ENCODE data around the gene KCNJ9. TPM values are rescaled to one million over a fixed set of nuclear protein-coding genes. Genes with fewer than 3 reads are reported as not detected.

KCNJ9 gene
- total RNA-seq, 2 donors from 2014 or later, result not detected

DNA sequence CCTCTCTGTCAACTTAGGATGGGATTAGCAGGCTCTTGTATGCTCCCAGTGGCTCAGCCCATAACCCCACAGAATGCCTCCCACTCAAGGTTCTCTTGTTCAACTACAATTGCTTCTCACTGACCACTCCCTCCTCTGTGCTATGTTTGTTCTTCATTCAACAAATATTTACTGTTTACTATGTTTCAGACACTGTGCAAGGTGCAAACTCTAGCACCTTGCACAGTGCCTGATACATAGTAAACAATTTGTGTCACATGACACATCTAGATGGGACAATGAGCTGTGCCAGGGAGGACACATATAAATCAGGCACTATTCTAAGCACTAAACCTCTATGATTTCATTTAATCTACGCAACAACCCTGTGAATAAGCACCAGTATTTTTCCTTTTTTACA is 49.6 kb downstream of the KCNJ9 start:
- intact Hi-C loops (cut with DNase I), result no loop called here
- Histone ChIP-seq H3K4me3 (no peak overlapping the region), H3K36me3 (replicated peaks in 1 of 2; ENCODE audit: insufficient read depth in 1 of 2, low read depth in 2 of 2) (no peaks in the 10 kb centered on the region), H3K27ac (no peak overlapping the region), H3K4me1 (peaks cover 8% of the 10 kb centered on the region), H3K27me3 (no peaks in the 10 kb centered on the region), H3K9me3 (no peaks in the 10 kb centered on the region)
- no peak for TF ChIP-seq POLR2A (IDR thresholded peaks at IDR 0.05)
- TF ChIP-seq, protein P1, sequence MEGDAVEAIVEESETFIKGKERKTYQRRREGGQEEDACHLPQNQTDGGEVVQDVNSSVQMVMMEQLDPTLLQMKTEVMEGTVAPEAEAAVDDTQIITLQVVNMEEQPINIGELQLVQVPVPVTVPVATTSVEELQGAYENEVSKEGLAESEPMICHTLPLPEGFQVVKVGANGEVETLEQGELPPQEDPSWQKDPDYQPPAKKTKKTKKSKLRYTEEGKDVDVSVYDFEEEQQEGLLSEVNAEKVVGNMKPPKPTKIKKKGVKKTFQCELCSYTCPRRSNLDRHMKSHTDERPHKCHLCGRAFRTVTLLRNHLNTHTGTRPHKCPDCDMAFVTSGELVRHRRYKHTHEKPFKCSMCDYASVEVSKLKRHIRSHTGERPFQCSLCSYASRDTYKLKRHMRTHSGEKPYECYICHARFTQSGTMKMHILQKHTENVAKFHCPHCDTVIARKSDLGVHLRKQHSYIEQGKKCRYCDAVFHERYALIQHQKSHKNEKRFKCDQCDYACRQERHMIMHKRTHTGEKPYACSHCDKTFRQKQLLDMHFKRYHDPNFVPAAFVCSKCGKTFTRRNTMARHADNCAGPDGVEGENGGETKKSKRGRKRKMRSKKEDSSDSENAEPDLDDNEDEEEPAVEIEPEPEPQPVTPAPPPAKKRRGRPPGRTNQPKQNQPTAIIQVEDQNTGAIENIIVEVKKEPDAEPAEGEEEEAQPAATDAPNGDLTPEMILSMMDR (IDR thresholded peaks at IDR 0.05), result no peak
- 88 to 100% methylated on average over 1 of the region's 1 CpG for WGBS, 2 donors
- DNase-seq (no peak), ATAC-seq (no peak)

DNA sequence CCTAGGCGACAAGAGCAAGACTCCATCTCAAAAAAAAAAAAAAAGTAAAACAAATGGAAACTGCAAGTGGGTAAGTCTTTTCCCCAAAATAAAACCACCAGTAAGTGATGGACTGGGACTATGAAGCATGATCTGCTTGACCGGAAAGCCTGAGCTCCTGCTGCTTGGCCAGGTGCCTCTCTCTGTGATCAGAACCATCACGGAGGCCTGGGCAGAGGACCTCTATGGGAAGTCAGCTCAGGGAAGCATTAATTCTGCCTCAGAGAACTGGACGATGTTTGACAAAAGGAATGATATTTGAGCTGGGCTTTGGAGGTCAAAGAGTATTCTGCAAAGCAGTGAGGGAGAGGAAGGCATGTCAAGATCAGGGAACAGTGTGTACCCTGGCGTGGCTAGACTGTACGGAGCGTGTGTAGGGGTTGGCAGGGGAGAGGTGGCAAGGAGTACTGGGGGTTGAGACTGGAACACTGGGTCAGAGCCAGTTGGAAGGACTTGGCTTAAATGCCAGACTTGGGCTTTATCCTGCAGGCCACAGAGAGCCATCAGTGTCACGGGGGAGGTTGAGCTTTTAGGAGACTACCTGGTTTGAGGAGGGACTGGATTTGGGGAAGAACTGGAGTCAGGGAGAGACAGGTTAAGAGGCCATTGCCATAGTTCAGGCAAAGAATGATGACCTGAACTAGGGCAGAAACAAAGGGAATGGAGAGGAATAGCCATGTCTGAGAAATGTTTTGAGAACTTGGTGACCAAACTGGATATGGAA is 50.6 kb downstream of the KCNJ9 start:
- ATAC-seq, result peak; percentile 58

GRCh38 chr1:160133990-160134770 is 52.8 kb downstream of the KCNJ9 start:
- Histone ChIP-seq H3K4me3 (no peak overlapping the region), H3K36me3 (replicated peaks in 1 of 2; ENCODE audit: insufficient read depth in 1 of 2, low read depth in 2 of 2) (no peaks in the 10 kb centered on the region), H3K4me1 (peaks cover 8% of the 10 kb centered on the region), H3K27me3 (no peaks in the 10 kb centered on the region), H3K9me3 (no peaks in the 10 kb centered on the region), H3K27ac (no peak overlapping the region)
- WGBS, 2 donors, result 72 to 77% methylated on average over 9 of the region's 9 CpGs
- ATAC-seq (no peak), DNase-seq (no peak)
- intact Hi-C loops (cut with DNase I), result no loop called here
- TF ChIP-seq, protein P1 (IDR thresholded peaks at IDR 0.05), result no peak
- no peak for TF ChIP-seq POLR2A (IDR thresholded peaks at IDR 0.05)

More for the DNA sequence above, 50.6 kb downstream of the KCNJ9 start:
- Histone ChIP-seq H3K4me3 (no peak overlapping the region), H3K27me3 (no peaks in the 10 kb centered on the region), H3K27ac (no peak overlapping the region), H3K9me3 (no peaks in the 10 kb centered on the region), H3K4me1 (peaks cover 8% of the 10 kb centered on the region), H3K36me3 (replicated peaks in 1 of 2; ENCODE audit: insufficient read depth in 1 of 2, low read depth in 2 of 2) (no peaks in the 10 kb centered on the region)
- intact Hi-C loops (cut with DNase I), result no loop called here
- peak in 3 of 4 donors; percentile 24 to 47 (median 43) for DNase-seq
- TF ChIP-seq POLR2A (IDR thresholded peaks at IDR 0.05), result no peak
- TF ChIP-seq, protein P1 (IDR thresholded peaks at IDR 0.05), result no peak
- 64 to 70% methylated on average over 8 of the region's 8 CpGs for WGBS, 2 donors

GRCh38 chr1:160134791-160135572 is 53.6 kb downstream of the KCNJ9 start:
- DNase-seq, result no peak
- TF ChIP-seq, protein P1 (IDR thresholded peaks at IDR 0.05), result no peak
- TF ChIP-seq POLR2A (IDR thresholded peaks at IDR 0.05), result no peak
- Histone ChIP-seq H3K27ac (no peak overlapping the region), H3K4me3 (no peak overlapping the region), H3K27me3 (no peaks in the 10 kb centered on the region), H3K36me3 (replicated peaks in 1 of 2; ENCODE audit: insufficient read depth in 1 of 2, low read depth in 2 of 2) (no peaks in the 10 kb centered on the region), H3K9me3 (no peaks in the 10 kb centered on the region), H3K4me1 (peaks cover 8% of the 10 kb centered on the region)
- intact Hi-C loops (cut with DNase I), result no loop called here
- no peak for ATAC-seq
- WGBS, 2 donors, result 75 to 85% methylated on average over 11 to 20 of the region's 20 CpGs
